ENCODE data around the gene N4BP2L2.

DNA sequence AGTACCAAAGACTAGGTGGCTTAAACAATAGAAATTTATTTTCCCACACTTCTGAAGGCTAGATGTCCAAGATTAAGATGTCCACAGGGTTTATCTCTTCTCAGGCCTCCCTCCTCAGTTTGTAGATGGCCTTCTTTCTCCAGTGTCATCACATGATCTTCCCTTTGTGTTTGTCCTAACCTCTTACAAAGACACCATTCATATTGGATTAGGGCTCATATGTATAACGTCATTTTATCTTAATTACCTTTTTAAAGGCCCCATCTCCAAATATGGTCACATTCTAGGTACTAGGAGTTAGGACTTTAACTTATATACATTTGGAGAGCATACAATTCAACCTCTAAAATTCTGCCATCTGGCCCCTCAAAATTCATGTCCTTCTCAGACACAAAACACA, 34.3 kb downstream of the N4BP2L2 start:
- TF ChIP-seq, protein P1, sequence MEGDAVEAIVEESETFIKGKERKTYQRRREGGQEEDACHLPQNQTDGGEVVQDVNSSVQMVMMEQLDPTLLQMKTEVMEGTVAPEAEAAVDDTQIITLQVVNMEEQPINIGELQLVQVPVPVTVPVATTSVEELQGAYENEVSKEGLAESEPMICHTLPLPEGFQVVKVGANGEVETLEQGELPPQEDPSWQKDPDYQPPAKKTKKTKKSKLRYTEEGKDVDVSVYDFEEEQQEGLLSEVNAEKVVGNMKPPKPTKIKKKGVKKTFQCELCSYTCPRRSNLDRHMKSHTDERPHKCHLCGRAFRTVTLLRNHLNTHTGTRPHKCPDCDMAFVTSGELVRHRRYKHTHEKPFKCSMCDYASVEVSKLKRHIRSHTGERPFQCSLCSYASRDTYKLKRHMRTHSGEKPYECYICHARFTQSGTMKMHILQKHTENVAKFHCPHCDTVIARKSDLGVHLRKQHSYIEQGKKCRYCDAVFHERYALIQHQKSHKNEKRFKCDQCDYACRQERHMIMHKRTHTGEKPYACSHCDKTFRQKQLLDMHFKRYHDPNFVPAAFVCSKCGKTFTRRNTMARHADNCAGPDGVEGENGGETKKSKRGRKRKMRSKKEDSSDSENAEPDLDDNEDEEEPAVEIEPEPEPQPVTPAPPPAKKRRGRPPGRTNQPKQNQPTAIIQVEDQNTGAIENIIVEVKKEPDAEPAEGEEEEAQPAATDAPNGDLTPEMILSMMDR (CRISPR knock-in tag; IDR thresholded peaks at IDR 0.05) = no peak
- TF ChIP-seq PCBP2 (optimal IDR thresholded peaks at IDR 0.05; ENCODE audit: low read depth, low read length, poor library complexity, severe bottlenecking) (no peak), POLR2A (IDR thresholded peaks at IDR 0.05; ENCODE audit: insufficient read depth in 1 of 2, low read depth in 2 of 2, low read length in 2 of 2) (no peak), REPIN1 (CRISPR knock-in tag; IDR thresholded peaks at IDR 0.05; ENCODE audit: borderline replicate concordance, low read depth) (no peak), ZMAT3 (CRISPR knock-in tag; conservative IDR thresholded peaks at IDR 0.05) (no peak), TOE1 (CRISPR knock-in tag; IDR thresholded peaks at IDR 0.05) (no peak), CREB1 (IDR thresholded peaks at IDR 0.05) (no peak), CREB1 (CRISPR knock-in tag; IDR thresholded peaks at IDR 0.05) (no peak), ESRRA (CRISPR knock-in tag; IDR thresholded peaks at IDR 0.05; ENCODE audit: low read depth) (no peak)
- TF ChIP-seq, protein P2, sequence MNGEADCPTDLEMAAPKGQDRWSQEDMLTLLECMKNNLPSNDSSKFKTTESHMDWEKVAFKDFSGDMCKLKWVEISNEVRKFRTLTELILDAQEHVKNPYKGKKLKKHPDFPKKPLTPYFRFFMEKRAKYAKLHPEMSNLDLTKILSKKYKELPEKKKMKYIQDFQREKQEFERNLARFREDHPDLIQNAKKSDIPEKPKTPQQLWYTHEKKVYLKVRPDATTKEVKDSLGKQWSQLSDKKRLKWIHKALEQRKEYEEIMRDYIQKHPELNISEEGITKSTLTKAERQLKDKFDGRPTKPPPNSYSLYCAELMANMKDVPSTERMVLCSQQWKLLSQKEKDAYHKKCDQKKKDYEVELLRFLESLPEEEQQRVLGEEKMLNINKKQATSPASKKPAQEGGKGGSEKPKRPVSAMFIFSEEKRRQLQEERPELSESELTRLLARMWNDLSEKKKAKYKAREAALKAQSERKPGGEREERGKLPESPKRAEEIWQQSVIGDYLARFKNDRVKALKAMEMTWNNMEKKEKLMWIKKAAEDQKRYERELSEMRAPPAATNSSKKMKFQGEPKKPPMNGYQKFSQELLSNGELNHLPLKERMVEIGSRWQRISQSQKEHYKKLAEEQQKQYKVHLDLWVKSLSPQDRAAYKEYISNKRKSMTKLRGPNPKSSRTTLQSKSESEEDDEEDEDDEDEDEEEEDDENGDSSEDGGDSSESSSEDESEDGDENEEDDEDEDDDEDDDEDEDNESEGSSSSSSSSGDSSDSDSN (CRISPR knock-in tag; IDR thresholded peaks at IDR 0.05) = no peak
- TF ChIP-seq, protein P3, sequence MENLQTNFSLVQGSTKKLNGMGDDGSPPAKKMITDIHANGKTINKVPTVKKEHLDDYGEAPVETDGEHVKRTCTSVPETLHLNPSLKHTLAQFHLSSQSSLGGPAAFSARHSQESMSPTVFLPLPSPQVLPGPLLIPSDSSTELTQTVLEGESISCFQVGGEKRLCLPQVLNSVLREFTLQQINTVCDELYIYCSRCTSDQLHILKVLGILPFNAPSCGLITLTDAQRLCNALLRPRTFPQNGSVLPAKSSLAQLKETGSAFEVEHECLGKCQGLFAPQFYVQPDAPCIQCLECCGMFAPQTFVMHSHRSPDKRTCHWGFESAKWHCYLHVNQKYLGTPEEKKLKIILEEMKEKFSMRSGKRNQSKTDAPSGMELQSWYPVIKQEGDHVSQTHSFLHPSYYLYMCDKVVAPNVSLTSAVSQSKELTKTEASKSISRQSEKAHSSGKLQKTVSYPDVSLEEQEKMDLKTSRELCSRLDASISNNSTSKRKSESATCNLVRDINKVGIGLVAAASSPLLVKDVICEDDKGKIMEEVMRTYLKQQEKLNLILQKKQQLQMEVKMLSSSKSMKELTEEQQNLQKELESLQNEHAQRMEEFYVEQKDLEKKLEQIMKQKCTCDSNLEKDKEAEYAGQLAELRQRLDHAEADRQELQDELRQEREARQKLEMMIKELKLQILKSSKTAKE (CRISPR knock-in tag; IDR thresholded peaks at IDR 0.05; ENCODE audit: borderline replicate concordance) = no peak
